DMS 273 treated with DMSO at 0.1 percent for 48 hours (cell line): ENCODE measurements around the gene ZNF408.
"Not testable (repeated sequence)": the region's sequence is repeated elsewhere in the genome, so short reads cannot be mapped to it uniquely, and the experiment has no call there.

Source experiments
- DNase-seq: peaks from one replicate; lab custom pipeline; 2025; lab: John Stamatoyannopoulos, UW

Gene ZNF408

DNA sequence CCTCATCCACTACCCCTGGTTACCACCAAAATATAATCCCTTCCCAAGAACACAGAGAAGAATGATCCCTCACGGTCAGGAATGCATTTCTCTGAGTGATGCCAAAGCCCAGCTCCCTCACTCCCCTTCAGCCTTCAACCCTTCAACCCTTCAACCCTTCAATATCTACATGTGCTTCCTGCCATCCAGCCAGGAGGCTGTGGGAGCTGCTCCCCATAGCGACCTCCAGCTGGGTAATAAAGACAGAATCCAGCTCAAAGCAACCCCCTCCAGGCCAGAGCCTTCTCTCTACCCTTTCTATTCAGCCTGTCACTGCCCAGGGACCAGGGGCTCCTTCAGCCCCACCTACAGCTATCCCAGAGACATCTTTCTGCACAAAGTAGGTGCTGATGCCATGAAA is 3.1 kb upstream of the ZNF408 start:
- DNase-seq = no peak

DNA sequence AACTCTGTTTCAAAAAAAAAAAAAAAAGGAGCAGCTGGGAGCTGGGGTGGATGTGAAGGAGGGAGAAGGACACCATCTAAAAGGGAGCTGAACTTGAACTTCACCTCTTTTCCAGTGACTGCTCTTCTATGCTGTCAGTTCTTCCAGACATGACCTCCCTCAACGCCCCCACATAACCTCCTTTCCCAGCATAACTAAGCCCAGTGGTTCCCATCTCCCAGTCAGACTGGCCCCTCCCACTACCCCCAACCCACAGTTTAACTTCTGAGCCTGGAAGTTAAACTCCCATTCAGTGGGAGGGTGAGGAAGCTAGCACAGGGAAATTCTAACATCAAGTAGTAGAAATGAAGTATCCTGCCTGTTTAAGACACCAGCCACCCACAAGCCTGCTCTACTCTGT is 2.2 kb upstream of the ZNF408 start:
- DNase-seq = no peak

DNA sequence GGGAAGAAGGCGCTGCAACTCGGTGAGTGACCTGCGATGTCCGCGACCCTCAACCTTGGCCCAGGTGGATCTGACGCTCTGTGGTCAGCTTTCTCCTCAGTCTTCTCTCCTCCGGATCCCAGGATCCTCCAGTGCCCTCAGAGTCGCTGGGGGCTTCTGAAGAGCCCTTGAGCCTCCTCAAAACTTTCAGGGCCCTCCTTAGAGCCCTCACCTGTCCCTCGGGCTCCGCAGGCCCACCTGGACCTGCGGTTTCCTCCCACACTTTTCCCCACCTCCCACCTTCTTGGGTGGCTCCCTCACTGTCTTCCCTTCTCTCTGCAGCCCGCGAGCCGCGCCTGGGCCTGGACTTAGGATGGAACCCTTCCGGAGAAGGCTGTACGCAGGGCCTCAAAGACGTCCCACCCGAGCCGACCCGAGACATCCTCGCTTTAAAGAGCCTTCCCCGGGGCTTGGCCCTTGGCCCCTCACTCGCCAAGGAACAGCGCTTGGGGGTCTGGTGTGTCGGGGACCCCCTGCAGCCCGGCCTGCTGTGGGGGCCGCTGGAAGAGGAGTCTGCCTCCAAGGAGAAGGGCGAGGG is 335 bp downstream of the ZNF408 start:
- DNase-seq = no peak

DNA sequence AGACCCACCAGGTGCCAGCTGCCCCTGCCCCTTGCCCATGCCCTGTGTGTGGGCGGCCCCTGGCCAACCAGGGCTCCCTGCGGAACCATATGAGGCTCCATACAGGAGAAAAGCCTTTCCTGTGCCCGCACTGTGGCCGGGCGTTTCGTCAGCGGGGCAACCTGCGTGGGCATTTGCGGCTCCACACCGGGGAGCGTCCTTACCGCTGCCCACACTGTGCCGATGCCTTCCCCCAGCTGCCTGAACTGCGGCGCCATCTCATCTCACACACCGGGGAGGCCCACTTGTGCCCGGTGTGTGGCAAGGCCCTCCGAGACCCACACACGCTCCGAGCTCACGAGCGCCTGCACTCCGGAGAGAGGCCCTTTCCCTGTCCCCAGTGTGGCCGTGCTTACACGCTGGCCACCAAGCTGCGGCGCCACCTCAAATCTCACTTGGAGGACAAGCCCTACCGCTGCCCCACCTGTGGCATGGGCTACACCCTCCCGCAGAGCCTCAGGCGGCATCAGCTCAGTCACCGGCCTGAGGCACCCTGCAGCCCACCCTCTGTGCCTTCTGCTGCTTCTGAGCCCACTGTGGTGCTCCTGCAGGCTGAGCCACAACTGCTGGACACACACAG is 4.3 kb downstream of the ZNF408 start:
- DNase-seq = no peak

DNA sequence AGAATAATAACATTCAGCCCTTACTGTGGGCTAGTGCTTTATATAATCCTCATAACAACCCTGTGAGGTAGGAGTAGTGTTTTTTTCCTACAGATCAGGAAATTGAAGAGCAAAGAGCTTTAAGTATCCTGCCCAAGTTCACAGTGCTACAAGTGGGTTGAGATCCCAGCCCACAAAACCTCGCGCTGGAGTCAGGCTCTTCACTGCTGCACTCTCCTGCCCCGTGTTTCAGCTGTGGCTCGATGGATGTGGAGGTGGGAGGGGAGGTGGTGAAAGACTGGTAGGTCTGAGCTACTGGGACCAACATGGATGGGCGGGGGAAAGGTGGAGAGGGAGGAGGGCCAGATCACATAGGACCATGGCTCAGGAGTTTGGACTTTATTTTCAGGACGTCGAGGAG is 6.1 kb downstream of the ZNF408 start:
- no peak for DNase-seq

DNA sequence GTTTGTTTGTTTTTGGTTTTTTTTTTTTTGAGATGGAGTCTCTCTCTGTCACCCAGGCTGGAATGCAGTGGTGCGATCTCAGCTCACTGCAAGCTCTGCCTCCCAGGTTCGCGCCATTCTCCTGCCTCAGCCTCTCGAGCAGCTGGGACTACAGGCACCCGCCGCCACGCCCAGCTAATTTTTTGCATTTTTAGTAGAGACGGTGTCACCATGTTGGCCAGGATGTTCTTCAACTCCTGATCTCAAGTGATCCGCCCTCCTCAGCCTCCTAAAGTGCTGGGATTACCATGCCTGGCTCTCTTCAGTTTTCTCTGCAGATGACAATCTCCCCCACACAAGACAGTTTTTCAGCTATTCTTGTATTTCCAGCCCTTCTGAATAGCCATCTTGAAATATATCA is 8.5 kb downstream of the ZNF408 start:
- not testable (repeated sequence) for DNase-seq

DNA sequence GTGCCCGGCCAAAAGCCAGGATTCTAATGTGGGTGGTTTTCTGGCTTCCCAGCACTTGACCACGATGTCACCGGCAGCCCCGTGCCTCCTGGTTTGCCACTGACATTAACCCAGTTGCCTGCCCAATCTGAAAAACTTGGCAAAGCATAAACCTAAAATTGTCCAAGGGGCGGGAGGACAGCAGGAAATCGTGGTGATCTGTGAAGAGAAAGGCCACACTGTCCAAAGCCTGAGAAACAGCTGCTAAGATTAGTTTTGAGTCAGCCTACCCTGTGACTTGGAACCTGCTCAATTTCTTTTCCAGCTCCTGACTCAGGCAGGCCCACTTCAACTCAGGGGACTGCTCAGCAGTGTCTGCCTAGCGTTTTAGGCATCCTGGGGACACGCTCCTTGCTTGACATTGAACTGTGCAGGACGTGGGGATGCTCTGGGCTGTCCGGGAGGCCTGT is 10.0 kb downstream of the ZNF408 start:
- DNase-seq = no peak

DNA sequence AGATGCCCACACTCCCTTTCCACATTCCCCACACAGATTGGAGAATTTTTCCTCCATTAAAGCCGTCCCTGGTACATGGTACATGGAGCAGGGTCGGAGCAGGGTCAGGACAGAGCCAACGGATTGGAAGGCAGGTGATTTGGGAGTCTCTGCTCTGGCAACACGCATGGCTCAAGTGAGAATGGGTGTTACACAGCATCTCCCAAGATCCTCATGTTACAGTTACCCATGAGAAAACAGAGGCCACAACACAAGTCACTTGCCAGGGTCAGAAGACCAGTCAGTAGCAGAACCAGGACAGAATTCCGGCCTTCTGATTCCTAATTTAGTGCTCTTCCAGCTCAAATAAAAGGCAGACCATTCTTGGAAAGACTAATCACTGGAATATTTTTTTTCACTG is 10.5 kb downstream of the ZNF408 start:
- DNase-seq = no peak

DNA sequence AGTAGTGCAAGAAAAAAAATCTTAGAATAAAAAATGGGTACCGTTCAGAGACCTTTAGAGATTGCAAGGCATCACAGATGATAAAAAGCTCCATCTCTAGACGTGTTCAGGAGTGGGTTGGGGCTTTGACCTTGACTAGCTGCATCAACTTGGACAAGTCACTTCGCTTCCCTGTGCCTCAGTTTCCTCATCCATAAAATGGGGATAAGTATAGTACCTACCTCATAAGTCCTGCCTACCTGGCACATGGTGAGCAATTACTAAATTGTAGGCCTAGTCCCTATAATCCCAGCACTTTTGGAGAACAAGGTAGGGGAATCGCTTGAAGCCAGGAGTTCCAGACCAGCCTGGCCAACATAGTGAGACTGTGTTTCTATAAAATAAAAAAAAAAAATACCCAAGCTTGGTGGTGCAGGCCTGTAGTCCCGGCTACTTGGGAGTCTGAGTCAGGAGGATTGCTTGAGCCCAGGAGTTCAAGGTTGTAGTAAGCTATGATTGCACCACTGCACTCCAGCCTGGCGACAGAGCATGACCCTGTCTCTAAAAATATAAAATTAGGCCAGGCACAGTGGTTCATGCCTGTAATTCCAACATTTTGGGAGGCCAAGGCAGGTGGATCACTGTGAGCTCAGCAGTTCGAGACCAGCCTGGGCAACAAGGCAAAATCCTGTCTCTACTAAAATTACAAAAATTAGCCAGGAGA is 12.2 kb downstream of the ZNF408 start:
- no peak for DNase-seq

DNA sequence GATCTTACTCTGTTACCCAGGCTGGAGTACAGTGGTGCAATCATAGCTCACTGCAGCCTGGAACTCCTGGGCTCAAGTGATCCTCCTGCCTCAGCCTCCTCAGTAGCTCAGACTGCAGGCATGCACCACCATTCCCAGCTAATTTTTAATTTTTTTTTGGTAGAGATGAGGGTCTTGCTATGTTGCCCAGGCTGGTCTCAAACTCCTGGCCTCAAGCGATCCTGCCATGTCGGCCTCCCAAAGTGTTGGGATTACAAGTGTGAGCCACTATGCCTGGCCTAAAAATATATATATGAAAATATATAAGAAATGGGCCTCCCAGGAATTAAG is 17.0 kb downstream of the ZNF408 start:
- not testable (repeated sequence) for DNase-seq

DNA sequence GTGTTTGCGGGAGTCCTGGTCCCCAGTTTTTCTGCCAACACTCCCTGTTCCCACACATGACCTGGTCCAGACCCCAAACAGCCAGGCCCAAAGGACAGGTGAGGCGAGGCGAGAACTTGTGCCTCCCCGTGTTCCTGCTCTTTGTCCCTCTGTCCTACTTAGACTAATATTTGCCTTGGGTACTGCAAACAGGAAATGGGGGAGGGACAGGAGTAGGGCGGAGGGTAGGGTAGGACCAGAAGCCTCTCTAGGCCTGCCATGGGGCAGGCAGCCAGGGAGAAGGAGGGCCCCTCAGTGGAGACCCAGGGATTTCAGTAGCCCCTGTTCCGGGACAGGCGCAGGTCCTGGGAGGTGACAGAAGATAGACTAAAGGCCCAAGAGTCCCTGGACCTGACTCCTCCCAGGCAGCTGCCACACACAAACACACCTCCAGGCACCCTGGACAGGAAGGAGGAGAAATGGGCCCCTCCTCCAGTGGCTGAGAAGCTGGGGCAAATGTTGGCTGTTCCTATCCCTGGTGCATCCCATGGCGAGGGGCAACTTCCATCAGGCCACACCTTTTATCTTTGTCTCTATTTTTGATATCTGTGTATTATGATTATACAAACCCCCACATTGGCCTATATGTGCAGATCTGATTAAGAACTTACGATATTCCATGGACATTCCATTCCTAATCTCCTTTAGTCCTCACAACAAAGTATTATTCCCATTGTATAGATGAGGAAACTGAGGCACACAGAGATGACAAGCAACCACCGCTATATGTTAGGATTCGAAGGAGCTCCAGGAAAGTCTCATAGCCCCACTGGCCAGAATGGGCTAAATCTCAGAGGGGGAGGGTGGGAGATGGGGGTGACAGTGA is 17.6 kb downstream of the ZNF408 start:
- DNase-seq = no peak

DNA sequence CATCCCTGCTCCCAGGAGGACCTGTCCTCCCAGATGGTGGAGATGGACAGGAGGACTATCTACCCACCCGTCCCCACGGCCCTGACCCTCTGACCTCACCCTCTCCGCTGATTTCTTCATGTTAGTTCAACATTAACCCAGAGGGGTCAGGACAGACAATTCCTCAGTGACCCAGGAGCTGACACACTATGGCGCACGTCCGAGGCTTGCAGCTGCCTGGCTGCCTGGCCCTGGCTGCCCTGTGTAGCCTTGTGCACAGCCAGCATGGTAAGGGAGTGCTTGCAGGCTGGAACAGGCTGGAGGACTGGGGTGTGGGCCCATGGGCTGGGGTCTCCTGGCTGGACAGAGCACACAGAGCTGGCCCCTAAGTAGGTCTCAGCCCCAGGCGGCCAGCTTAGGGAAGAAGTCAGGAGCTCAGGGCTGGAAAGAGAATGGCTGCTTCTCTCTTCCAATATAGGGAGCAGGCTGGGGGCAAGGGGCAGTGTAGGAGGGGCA is 18.3 kb downstream of the ZNF408 start, which contains the start of gene F2:
Gene F2 (plus strand): TSS at position 166 of the 495 bp plus-strand sequence. CDS start 23 bp downstream, at position 189.
- DNase-seq = no peak

DNA sequence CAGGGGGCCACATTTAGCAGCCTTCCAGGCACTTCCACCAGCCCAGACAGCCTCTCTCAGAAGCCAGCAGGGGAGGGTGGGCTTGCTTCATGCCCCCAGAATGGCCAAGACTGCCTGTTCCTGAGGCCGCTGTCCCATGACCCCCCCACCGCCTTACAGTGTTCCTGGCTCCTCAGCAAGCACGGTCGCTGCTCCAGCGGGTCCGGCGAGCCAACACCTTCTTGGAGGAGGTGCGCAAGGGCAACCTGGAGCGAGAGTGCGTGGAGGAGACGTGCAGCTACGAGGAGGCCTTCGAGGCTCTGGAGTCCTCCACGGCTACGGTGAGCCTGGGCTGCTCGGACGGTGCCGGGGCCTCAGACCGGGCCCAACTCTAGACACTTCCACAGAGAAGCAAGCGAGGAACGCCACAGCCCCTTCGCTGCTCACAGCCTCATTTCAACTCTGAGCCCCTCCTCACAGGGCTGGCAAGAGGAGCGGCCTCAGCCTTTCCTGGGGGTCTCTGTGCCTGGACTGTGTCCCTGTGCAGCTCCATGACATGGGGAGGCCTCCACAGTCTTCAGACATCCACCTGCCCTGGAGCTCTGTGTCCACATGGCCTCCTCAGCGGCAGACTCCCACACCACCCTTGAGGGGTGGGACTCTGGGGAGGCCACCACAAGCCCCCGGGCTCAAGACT is 18.9 kb downstream of the ZNF408 start:
- no peak for DNase-seq

DNA sequence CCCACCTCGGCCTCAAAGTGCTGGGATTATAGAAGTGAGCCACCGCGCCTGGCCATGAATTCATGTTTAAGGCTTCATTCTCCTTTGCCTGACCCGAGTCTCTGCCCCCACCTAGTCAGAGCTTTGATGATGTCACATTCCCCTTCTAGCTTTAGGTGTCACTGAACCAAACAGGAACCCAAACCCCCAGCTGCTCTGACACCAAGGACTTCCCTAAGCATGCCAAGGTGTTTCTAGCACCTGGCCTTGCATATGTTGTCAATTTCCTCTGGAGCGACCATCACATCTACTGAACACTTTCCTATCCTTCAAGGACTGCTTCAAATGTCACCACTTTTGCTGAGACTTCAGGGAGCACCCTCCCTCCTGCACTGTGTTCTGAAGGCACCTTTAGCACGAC is 20.5 kb downstream of the ZNF408 start:
- DNase-seq = no peak

DNA sequence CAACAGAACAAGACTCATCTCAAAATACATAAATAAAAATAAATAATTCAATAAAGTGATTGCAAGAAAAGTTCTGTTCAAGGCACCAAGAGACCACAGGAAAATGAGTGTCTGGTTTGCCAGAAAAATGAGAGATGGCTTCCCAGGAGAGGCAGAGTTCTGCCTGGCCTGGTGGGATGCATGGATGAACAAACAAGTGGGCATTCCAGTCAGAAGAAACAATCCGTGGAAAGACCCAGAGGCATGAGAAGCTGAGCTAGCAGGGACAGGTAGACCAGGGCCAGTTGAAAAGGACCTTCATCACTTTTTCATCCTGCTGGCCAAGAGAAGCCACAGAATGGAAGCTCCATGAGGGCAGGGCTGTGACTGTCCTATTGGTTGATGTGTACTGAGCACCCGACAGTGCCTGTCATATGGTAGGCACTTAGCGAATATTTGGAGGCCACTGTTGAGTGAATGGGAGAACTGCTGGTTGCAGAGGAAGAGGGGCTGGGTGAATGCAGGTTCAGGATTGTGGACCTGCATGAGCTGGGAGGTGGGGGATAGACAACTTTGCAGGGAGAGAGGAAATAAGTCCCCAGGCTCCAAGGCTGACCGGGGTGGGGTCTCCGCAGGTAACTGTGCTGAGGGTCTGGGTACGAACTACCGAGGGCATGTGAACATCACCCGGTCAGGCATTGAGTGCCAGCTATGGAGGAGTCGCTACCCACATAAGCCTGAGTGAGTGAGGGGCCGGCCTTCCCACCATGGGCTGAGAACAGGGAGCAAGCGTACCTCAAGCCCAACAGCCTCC is 21.9 kb downstream of the ZNF408 start:
- no peak for DNase-seq

DNA sequence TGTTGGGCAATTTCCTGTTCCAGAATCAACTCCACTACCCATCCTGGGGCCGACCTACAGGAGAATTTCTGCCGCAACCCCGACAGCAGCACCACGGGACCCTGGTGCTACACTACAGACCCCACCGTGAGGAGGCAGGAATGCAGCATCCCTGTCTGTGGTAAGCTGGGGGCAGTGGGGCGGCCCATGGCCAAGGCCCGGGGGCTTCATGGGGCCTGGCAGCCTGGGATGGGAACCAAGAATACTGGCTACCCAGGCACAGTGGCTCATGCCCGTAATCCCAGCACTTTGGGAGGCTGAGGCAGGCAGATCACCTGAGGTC is 22.5 kb downstream of the ZNF408 start:
- no peak for DNase-seq

DNA sequence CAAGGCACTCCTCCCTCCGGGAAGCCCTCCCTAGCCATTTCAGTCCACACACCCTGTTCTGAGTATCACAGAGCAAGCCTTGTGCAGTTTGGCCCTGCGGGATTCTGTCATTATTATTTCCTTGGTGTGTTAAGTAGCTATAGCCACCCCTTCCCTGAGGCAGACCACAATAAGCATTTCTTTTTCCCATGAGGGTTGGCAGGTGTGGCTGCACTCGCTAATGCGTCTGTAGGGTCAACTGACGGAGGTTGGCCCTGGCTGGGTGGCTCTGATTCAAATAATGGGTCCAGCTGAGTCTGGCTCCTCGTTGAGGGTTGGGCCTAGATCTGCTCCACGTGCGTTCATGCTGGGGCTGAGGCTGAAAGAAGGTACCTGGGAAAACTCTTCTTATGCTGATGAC is 23.3 kb downstream of the ZNF408 start:
- DNase-seq = no peak

DNA sequence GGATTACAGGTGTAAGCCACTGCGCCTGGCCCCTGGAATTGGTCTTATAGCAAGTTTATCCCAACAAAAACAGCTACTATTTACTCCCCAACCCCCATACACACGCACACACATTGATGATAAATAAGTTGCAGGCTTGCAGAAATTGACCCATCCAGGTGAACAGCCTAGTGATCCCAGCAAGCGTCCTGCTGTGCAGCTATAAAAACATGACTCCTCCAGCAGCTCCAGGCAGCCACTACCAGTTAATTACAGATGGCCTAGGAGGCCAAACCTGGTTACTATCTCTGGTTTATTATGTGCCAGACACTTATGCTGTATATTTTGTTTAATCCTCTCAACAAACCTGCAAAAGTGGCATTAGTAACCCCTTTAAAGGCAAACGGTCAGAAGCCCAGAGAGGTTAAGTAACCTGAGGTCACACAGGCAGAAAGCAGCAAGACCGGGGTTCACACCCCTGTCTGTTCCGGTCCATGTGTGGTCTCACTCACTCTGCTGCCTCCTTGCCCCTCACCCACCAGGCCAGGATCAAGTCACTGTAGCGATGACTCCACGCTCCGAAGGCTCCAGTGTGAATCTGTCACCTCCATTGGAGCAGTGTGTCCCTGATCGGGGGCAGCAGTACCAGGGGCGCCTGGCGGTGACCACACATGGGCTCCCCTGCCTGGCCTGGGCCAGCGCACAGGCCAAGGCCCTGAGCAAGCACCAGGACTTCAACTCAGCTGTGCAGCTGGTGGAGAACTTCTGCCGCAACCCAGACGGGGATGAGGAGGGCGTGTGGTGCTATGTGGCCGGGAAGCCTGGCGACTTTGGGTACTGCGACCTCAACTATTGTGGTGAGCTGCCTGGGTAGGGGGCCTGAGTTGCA is 24.7 kb downstream of the ZNF408 start:
- DNase-seq = no peak

DNA sequence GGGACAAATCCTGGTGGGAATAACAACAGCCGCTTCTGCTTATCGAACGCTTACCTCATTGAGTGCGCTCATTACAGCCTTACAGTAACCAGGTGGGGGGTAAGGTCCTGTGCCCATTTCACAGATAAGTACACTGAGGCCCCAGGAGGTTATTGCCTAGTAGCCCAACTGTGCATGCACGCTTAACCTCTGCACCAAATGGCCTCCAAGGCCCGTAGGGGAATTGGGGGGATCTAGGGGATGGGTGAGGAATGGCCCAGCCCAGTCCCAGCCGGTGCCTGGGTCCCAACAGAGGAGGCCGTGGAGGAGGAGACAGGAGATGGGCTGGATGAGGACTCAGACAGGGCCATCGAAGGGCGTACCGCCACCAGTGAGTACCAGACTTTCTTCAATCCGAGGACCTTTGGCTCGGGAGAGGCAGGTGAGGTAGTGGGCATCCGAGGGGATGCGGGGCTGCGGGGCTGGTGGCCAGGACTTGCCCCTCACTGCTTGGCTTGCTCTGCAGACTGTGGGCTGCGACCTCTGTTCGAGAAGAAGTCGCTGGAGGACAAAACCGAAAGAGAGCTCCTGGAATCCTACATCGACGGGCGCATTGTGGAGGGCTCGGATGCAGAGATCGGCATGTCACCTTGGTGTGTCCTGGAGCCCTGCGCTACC is 25.5 kb downstream of the ZNF408 start:
- DNase-seq = no peak
